Measurements from ENCODE around the gene RIN3.

RIN3 gene

GRCh38 chr14:92716131-92716530, 202.6 kb downstream of the RIN3 start:
- TF ChIP-seq ZFX (IDR thresholded peaks at IDR 0.05; ENCODE audit: borderline replicate concordance), result no peak
- TF ChIP-seq CTCF (IDR thresholded peaks at IDR 0.05), result no peak
- H3K27ac ChIP-seq, result no peak overlapping the region

- H3K27ac ChIP-seq, result no peak overlapping the region
- TF ChIP-seq CTCF (IDR thresholded peaks at IDR 0.05), result no peak
- TF ChIP-seq ZFX (IDR thresholded peaks at IDR 0.05; ENCODE audit: borderline replicate concordance), result no peak
These were observed 204.0 kb downstream of the RIN3 start for GRCh38 chr14:92717571-92718042.

- no peak overlapping the region for H3K27ac ChIP-seq
- no peak for TF ChIP-seq CTCF (IDR thresholded peaks at IDR 0.05)
- TF ChIP-seq ZFX (IDR thresholded peaks at IDR 0.05; ENCODE audit: borderline replicate concordance), result no peak
These were observed 205.1 kb downstream of the RIN3 start for GRCh38 chr14:92718664-92719063.

- peak overlapping the region; percentile 56 for H3K27ac ChIP-seq
- TF ChIP-seq CTCF (IDR thresholded peaks at IDR 0.05), result no peak
- no peak for TF ChIP-seq ZFX (IDR thresholded peaks at IDR 0.05; ENCODE audit: borderline replicate concordance)
These were observed 205.8 kb downstream of the RIN3 start for GRCh38 chr14:92719421-92719820.

GRCh38 chr14:92719890-92720323, 206.3 kb downstream of the RIN3 start:
- TF ChIP-seq ZFX (IDR thresholded peaks at IDR 0.05; ENCODE audit: borderline replicate concordance) (no peak), CTCF (IDR thresholded peaks at IDR 0.05) (no peak)
- H3K27ac ChIP-seq, result peak overlapping the region; percentile 56

GRCh38 chr14:92724516-92725340, 211.1 kb downstream of the RIN3 start:
- H3K27ac ChIP-seq, result peak overlapping the region; percentile 82

More at GRCh38 chr14:92724516-92725340, 211.1 kb downstream of the RIN3 start:
- TF ChIP-seq ZFX (IDR thresholded peaks at IDR 0.05; ENCODE audit: borderline replicate concordance), result no peak
- no peak for TF ChIP-seq CTCF (IDR thresholded peaks at IDR 0.05)
